Activated T-cell treated with anti-CD3 and anti-CD28 coated beads for 48 hours (primary cell): ENCODE measurements around the gene FUT2.
"Not testable (repeated sequence)": the region's sequence is repeated elsewhere in the genome, so short reads cannot be mapped to it uniquely, and the experiment has no call there.

Experiments
- DNase-seq: peaks from one replicate; pipeline ENCODE4 v3.0.0-alpha.2; 2020; ENCODE audit warnings: low read depth

FUT2 gene

GRCh38 chr19:48695743-48696352 is at the start of gene FUT2:
FUT2 (plus strand) TSS chr19:48695971; CDS start chr19:48702957, 6,986 bp downstream.
- DNase-seq = no peak

- peak; percentile 87 for DNase-seq
Observed at GRCh38 chr19:48646001-48646721, 49.6 kb upstream of the FUT2 start, which contains the start of gene CA11. CA11 (minus strand) TSS chr19:48646187; CDS start chr19:48645632, 555 bp downstream.

- DNase-seq = no peak
Observed at GRCh38 chr19:48646722-48647216, 49.0 kb upstream of the FUT2 start.

GRCh38 chr19:48648134-48648533 is 47.6 kb upstream of the FUT2 start:
- DNase-seq = no peak

GRCh38 chr19:48650974-48651682 is 44.6 kb upstream of the FUT2 start:
- DNase-seq = no peak

- DNase-seq = no peak
Observed at GRCh38 chr19:48651683-48652048, 44.1 kb upstream of the FUT2 start.

GRCh38 chr19:48654299-48655059 is 41.3 kb upstream of the FUT2 start:
- DNase-seq = no peak

- no peak for DNase-seq
Observed at GRCh38 chr19:48656840-48657474, 38.8 kb upstream of the FUT2 start.

GRCh38 chr19:48657828-48658227 is 37.9 kb upstream of the FUT2 start:
- DNase-seq = not testable (repeated sequence)

- no peak for DNase-seq
Observed at GRCh38 chr19:48658483-48658882, 37.3 kb upstream of the FUT2 start.

GRCh38 chr19:48659768-48660167 is 36.0 kb upstream of the FUT2 start:
- no peak for DNase-seq

- peak; percentile 78 for DNase-seq
Observed at GRCh38 chr19:48660852-48661710, 34.7 kb upstream of the FUT2 start.

- no peak for DNase-seq
Observed at GRCh38 chr19:48661711-48662090, 34.1 kb upstream of the FUT2 start.

- no peak for DNase-seq
Observed at GRCh38 chr19:48663667-48664066, 32.1 kb upstream of the FUT2 start.

GRCh38 chr19:48664476-48664875 is 31.3 kb upstream of the FUT2 start:
- DNase-seq = no peak

GRCh38 chr19:48665786-48666185 is 30.0 kb upstream of the FUT2 start:
- DNase-seq = no peak

GRCh38 chr19:48668332-48668731 is 27.4 kb upstream of the FUT2 start:
- DNase-seq = no peak

GRCh38 chr19:48668761-48669160 is 27.0 kb upstream of the FUT2 start:
- DNase-seq = no peak

GRCh38 chr19:48669903-48670668 is 25.7 kb upstream of the FUT2 start:
- no peak for DNase-seq
